Bronchial epithelial cell (primary cell): ENCODE results near the gene MYH11. TPM values are rescaled to one million over a fixed set of nuclear protein-coding genes. Genes with fewer than 3 reads are reported as not detected.
A peak's percentile ranks its signal among the peaks of the same experiment; 100 is the strongest.
"Not testable (repeated sequence)": the region's sequence is repeated elsewhere in the genome, so short reads cannot be mapped to it uniquely, and the experiment has no call there.

Source experiments
- DNase-seq: peaks from one replicate; pipeline ENCODE4 v3.0.0-alpha.2; 2010; ENCODE audit warnings: low read depth
- FAIRE-seq: peaks from 2 replicates; lab custom pipeline; 2011; peaks lifted over from hg19 to GRCh38; lab: Jason Lieb, UNC
- H3K27me3 ChIP-seq: 2 replicates; pipeline ENCODE4 v1.5.1; 2011; ENCODE audit warnings: low read length; ENCODE audit not compliant: control insufficient read depth, insufficient read depth
- H3K36me3 ChIP-seq: 2 replicates; pipeline ENCODE4 v1.5.1; 2011; ENCODE audit warnings: low read length; ENCODE audit not compliant: control insufficient read depth, insufficient read depth
- H3K4me3 ChIP-seq: 2 replicates; pipeline ENCODE4 v1.5.1; 2011; ENCODE audit warnings: mild to moderate bottlenecking, low read depth, low read length, control low read depth
- total RNA-seq: library from RNA; depleted of rRNA; stranded (reverse); fragments of >200 nt; gene quantifications from 2 replicates; pipeline ENCODE4 v1.2.1, GENCODE V29; 2014
- TF ChIP-seq, protein P1 (sequence below): IDR thresholded peaks from 2 replicates; pipeline ENCODE4 v1.5.1; 2011; ENCODE audit warnings: mild to moderate bottlenecking, moderate library complexity, low read length, control low read depth, inconsistent platforms; ENCODE audit not compliant: insufficient read depth, severe bottlenecking

Gene MYH11
- total RNA-seq, 1 donor from 2014 or later: under 0.01 TPM

GRCh38 chr16:15736529-15736928 is 120.3 kb downstream of the MYH11 start:
- no peak for DNase-seq
- H3K27me3 ChIP-seq: no peaks in the 10 kb centered on the region
- peaks cover 6% of the 10 kb centered on the region for H3K36me3 ChIP-seq
- TF ChIP-seq, protein P1, sequence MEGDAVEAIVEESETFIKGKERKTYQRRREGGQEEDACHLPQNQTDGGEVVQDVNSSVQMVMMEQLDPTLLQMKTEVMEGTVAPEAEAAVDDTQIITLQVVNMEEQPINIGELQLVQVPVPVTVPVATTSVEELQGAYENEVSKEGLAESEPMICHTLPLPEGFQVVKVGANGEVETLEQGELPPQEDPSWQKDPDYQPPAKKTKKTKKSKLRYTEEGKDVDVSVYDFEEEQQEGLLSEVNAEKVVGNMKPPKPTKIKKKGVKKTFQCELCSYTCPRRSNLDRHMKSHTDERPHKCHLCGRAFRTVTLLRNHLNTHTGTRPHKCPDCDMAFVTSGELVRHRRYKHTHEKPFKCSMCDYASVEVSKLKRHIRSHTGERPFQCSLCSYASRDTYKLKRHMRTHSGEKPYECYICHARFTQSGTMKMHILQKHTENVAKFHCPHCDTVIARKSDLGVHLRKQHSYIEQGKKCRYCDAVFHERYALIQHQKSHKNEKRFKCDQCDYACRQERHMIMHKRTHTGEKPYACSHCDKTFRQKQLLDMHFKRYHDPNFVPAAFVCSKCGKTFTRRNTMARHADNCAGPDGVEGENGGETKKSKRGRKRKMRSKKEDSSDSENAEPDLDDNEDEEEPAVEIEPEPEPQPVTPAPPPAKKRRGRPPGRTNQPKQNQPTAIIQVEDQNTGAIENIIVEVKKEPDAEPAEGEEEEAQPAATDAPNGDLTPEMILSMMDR: no peak
- H3K4me3 ChIP-seq: no peak overlapping the region
- no peak for FAIRE-seq

DNA sequence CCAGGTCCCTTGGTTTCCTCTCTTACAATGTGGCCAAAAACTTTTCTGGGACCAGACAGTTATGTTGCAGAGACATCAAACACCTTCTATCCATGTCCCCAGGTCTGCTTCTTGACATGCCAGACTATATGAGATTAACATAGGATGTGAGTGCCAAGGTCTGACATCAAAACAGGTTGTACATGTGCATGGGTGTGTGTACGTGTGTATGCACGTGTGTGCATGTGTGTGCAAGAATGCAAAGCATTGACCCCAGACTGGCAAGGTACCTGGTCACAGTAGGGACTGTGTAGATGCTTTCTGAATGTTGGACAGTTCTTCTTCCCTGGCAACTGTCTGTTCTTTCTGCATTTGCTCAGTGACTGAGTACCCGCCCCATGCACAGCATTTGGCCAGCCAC is 121.2 kb downstream of the MYH11 start:
- no peaks in the 10 kb centered on the region for H3K27me3 ChIP-seq
- H3K36me3 ChIP-seq: peaks cover 6% of the 10 kb centered on the region
- TF ChIP-seq, protein P1: no peak
- FAIRE-seq (peak; percentile 84), DNase-seq (no peak)
- H3K4me3 ChIP-seq: no peak overlapping the region

GRCh38 chr16:15732416-15732815 is 124.4 kb downstream of the MYH11 start:
- Histone ChIP-seq H3K36me3 (peaks cover 6% of the 10 kb centered on the region), H3K27me3 (no peaks in the 10 kb centered on the region), H3K4me3 (no peak overlapping the region)
- FAIRE-seq: no peak
- TF ChIP-seq, protein P1: no peak
- DNase-seq: peak; percentile 18

GRCh38 chr16:15729152-15729551 is 127.7 kb downstream of the MYH11 start:
- H3K36me3 ChIP-seq: peaks cover 9% of the 10 kb centered on the region
- DNase-seq (no peak), FAIRE-seq (no peak)
- TF ChIP-seq, protein P1: no peak
- no peaks in the 10 kb centered on the region for H3K27me3 ChIP-seq
- H3K4me3 ChIP-seq: no peak overlapping the region

DNA sequence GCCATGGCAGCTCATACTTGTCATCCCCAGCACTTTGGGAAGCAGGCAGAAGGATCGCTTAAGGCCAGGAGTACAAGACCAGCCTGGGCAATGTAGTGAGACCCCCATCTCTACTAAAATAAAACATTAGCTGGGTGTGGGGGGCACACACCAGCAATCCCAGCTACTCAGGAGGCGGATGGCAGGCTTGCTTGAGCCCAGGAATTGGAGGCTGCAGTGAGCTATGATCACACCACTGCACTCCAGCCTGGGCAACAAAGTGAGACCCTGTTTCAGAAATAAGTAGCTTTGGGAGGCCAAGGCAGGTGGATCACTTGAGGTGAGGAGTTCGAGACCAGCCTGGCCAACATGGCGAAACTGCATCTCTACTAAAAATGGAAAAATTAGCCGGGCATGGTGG is 129.1 kb downstream of the MYH11 start:
- H3K4me3 ChIP-seq, DNase-seq, H3K27me3 ChIP-seq, FAIRE-seq: not testable (repeated sequence)
- H3K36me3 ChIP-seq: peaks cover 11% of the 10 kb centered on the region

GRCh38 chr16:15726715-15727114 is 130.1 kb downstream of the MYH11 start:
- DNase-seq (no peak), FAIRE-seq (no peak)
- TF ChIP-seq, protein P1: no peak
- Histone ChIP-seq H3K4me3 (no peak overlapping the region), H3K27me3 (no peaks in the 10 kb centered on the region), H3K36me3 (peaks cover 16% of the 10 kb centered on the region)
